GM12873 (cell line): ENCODE data around the gene LINC01488.

ENCODE experiments used
- TF ChIP-seq, protein P1 (sequence below): IDR thresholded peaks from 2 replicates; pipeline ENCODE4 v1.5.1; 2012; ENCODE audit warnings: low read depth, mild to moderate bottlenecking, moderate library complexity, low read length, control low read depth; ENCODE audit not compliant: insufficient read depth; ENCODE audit errors: missing control alignments

Gene LINC01488

DNA sequence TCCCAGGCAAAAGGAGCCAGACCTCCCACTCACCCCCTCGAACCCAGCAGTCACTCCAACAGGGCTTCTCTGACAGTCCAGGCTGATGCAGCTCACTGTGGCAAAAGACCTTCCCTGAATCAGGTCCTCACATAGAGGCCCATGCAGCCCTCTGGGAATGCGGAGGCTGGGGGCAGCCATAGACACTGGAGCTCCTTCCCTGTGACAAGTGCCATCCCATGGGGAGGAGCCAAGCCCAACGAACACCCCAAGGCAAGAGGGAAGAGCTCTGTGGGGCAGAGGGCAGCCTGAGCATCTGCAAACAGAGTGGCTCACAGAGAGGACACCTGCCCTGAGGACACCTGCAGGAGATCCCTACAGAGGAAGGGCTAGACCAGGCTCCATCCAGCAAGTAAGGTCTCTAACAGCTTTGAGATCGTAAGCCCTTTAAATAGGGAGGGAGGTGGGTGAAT is at the start of gene LINC01488:
TSS of gene LINC01488 (plus strand) at position 271 of the 452 bp plus-strand sequence.
- TF ChIP-seq, protein P1, sequence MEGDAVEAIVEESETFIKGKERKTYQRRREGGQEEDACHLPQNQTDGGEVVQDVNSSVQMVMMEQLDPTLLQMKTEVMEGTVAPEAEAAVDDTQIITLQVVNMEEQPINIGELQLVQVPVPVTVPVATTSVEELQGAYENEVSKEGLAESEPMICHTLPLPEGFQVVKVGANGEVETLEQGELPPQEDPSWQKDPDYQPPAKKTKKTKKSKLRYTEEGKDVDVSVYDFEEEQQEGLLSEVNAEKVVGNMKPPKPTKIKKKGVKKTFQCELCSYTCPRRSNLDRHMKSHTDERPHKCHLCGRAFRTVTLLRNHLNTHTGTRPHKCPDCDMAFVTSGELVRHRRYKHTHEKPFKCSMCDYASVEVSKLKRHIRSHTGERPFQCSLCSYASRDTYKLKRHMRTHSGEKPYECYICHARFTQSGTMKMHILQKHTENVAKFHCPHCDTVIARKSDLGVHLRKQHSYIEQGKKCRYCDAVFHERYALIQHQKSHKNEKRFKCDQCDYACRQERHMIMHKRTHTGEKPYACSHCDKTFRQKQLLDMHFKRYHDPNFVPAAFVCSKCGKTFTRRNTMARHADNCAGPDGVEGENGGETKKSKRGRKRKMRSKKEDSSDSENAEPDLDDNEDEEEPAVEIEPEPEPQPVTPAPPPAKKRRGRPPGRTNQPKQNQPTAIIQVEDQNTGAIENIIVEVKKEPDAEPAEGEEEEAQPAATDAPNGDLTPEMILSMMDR: no peak

- TF ChIP-seq, protein P1: no peak
Observed at GRCh38 chr11:69431893-69432738, 49.3 kb upstream of the LINC01488 start.

- TF ChIP-seq, protein P1: no peak
Observed at GRCh38 chr11:69433741-69434140, 47.7 kb upstream of the LINC01488 start.

DNA sequence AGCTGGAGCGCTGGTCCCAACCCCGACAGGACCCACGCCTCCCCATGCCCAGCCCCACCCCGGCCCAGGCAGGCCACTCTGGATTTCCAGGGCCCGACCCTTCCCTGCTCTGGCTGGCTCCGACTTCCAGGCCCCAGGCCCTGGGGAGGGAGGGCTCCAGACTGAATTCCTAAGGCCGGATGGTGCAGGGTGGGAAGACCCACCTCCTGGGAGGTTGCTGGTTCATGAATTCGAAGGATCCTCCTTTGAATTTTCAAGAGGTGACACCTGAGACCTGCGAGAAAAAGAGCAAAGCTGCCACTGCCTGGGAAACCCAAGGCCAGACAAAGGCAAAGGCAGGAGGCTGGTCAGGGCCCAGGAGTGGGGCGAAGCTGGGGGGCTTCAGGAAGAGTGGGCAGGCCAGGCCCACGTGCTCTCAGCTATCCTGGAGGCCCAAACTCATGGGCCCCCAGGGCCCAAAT is 47.0 kb upstream of the LINC01488 start:
- TF ChIP-seq, protein P1: no peak

DNA sequence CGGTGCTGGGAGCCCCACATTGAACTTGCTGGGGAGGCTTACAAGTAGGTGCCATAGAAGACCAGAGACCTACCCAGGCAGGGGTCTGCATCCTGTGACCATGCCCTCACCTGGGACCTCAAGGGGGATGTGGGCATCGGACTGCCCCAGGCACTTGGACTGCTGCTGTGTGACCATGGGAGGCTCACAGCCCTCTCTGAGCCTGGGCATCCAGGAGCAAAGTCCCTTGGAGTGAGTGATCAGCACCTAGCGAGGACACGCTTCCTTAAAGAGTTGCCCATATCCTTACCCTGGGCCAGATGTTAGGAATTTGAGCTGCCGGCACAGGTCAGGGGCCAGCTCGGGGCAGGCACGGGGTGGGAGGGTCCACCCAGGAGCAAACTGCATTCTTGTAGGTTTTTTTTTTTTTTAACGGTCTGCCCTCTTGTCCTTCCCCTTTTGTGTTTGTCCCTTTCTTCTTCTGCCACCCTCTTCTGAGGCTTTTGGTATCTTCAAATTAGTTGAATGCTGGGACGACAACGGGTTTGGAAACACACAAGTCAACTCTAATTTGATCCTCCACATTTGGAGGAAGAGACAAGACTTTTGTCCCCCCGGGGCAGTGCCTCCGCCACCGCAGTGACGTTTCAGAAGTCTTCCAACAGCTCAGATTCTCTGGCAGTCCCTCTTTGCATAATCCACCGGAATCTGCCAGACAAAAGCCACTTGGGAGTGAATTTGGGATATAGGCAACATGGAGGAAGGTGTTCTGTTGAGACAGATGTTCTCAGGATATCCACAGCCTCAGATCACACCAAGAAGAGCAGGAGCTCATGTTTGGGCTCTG is 46.1 kb upstream of the LINC01488 start:
- TF ChIP-seq, protein P1: no peak

DNA sequence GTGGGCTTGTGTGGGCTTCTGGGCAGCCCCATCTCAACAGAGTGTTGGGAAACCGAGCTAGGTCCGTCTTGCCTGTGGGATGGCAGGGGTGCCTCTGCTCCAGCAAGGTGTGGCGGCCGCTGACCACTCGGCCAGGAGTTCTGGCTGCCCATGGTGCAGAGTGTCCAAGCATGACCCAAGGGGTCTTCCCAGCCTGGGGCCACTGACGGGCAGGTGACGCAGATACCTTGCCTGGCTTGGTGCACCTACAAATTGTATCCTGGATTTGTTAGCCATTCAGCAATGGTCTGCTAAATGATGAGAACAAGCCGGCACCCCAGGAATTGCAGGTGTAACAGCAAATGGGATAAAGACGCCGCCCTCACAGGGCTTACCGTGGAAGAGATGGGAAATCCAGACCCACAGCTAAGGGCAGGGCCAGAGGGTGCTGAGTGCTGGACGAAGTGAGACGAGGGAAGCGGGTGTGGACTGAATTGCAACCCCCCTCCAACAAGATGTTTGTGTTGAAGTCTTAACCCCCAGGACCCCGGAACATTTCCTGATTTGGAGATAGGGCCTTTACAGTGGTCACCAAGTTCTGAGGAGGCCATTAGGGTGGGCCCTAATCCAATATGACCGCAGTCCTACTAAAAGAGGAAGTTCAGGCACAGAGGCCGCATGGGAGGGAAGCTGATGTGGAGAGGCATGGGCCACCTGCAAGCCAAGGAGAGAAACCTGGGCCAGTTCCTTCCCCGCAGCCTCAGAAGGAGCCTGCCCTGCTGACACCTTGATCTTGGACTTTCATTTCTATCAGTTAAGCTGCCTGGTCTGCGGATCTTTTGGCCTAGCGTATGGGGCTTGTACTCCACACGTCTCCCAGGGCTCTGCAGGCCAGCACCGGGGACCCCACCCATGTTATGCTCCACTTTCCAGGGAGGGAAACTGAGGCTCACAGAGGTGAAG is 45.2 kb upstream of the LINC01488 start:
- TF ChIP-seq, protein P1: no peak
